Left forelimb (tissue), 1 donor: ENCODE data around the gene CDKN2AIPNL.
"Not testable (repeated sequence)": the region's sequence is repeated elsewhere in the genome, so short reads cannot be mapped to it uniquely, and the experiment has no call there.

Experiments
- DNase-seq: peaks from one replicate; pipeline ENCODE4 v3.0.0-alpha.2; 2018; ENCODE audit warnings: low spot score

Gene CDKN2AIPNL

DNA sequence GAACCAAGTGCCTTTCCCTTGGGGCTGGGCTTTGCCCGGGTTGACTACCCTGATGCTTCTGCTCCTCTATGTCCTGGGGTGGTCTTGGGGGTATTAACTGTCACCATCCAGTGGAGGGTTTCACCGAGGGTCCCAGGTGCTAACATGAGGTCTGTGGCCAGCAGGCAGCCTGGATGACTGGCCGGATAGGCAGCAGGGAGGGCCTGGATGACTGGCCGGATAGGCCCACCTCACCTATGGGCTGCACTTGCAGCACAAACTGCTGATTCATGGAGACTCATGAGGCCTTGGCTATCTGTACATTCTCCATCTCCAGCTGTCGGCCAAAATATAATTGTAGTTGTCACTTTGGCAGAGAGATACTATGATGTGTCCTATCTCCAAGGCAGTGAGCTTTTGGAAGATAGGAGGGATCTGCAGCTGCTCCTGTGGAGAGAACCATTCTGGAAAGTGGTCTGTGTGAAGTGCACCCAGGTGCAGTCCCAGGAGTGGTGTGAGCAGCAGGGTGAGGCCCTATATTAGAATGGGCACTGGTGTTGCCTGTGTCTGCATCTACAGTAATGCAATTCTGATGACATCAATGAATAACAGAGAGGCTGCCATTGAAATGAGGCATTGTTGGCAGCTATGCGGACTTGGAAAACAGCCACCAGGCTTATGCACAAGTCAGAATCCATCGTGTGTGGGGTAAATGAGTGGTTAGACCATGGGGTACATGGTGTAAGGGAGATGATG lies 26.3 kb upstream of the CDKN2AIPNL start:
- DNase-seq: no peak

DNA sequence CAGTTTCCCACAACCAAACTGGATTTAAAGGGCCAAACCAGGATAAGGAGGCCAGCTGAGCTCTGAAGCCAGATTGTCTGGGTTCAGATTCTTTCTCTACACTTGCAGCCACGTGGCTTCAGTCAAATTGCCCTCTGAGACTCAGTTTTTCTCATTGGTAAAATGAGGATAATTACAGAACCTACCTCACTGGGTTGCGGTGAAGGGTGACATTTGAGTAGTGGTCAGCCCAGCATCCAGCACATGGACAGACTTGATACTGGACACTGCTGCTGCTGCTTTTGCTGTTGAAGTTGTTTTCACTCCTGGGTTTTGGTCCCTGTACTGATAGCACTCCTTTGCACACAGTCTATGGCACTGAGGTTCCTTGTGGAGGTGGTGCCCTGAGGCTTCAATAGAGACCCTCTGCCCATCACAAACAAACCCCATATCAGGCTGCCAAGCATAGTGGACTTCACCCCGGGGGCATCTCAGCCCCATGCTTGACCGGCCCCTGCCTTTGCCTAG lies 25.7 kb upstream of the CDKN2AIPNL start:
- DNase-seq: no peak

DNA sequence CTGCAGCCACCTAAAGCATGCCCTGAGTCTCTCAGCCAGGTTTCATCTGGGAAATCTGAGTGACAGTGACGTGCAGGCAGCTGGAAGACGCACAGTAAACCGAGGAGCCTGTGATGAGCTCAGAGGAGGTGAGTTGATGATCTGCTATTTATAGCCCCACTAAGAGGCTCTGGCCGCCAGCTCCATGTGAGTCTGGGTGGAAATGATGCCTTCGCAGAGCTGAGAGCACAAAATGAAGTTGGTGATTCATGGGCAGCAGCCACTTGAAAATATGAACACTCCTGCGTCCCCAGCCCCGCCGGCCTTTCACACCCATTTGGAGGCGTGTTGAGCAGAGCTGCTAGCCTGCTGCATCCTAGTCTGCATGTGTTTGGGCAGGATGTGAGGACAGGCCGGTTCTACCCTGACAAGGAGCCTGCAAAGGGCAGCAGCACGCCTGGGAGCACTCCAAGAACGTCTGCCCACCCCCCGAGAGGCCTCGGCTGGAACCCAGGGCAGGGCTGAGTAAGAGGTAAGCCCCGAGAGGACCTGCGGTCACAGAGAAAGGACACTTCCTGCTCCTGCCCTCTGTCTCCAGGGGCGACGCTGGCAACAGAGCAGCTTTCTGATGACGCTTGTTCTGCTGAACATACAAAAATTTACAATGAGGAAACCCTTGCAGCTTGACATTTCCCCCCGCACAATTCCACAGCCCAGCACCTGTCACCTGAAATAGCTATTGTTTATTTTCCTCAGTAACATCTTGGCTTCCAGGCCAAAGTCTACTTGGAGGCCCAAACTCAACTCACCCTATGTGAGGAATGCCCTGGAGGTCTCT lies 25.1 kb upstream of the CDKN2AIPNL start:
- no peak for DNase-seq

DNA sequence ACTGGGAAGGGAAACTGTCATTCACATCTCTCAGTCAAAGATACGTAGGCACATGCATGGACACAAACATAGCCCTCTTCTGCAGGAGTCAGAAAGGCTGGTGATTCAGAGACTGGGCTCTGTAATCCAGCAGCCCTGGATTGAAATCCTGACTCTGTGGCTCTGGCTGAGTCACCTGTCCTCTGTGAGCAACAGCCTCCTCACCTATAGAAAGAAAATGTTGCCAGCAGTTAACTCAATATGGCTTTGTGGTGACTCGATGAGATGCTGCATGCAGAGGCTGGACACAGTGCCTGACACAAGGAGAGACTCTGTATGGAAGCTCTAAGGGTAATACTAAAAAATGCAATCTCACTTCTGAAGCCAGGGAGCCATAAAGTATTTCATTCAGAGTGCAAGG lies 23.9 kb upstream of the CDKN2AIPNL start:
- DNase-seq: no peak

DNA sequence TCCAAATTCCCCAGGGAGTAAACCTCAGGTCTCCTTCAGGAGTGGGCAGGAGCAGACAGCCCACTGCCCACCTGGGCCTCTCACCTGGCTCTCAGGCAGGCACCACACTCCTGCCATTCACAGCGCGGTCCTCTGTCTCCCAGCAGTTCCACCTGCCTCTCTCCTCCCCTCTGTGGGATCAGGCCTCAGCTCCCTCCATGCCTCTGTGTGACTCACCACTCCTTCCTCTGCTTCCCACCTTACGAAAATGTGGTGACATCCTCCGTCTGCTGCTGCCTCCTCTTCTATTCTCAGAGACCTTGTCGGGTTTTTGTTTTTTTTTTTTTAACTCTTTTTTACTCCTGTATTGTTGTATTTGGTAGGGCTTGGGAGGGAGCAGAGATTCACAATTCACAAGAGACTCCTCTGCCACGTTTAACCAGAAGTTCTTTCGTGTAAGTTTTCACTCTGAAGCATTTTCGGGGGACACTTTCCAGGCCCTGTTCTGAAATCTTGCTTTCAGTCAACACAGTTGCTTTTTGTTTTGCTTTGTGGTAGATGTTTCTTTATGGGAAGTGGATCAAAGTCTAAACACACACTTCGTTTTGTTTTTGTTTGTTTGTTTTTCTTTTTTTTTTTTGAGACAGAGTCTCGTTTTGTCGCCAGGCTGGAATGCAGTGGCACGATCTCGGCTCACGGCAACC lies 21.1 kb upstream of the CDKN2AIPNL start:
- no peak for DNase-seq

DNA sequence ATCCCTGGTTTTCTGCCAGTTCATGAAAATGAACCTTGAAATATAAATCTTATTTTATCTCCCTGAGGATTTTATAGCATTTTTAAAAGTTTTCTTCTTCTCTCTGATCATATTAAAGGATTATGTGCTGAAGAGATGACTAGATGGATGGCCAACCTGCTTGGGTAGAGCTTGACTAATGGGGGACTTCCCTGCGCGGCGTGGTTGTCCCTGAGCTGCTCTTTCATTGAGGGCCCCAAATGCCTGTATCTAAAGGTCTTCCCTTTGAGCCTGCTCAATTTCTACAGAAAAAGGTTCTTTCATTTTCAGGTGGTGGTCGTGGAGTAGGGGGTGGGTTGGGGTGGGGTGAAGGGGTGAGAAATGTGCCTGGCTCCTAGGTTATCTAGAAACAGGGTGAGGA lies 20.5 kb upstream of the CDKN2AIPNL start:
- no peak for DNase-seq

DNA sequence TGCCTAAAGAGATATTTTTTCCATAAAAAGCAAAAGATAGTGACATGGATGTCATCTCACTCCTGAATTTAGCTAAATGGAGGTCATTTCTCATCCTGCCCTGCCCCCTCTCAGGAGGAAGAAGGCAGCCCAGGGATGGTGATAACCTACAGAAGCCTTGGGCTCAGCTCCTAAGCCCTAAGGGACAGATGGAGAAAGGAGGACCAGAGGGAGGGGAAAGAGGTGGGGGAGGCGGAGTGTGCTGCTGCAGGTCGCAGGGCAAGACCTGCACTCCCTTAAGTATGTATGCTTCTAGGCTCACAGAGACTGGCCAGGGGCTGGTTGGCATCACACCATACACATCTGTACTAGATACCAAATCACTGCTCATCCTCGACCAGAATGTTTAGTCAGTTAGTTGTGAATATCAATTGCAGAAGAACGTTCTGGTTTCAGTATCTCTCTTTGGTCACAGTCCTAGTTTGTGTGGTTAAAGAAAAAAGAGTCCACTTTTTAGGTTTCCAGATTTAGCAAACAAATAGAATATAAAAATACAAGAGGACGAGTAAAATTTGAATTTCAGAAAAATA lies 18.4 kb upstream of the CDKN2AIPNL start:
- DNase-seq: no peak

DNA sequence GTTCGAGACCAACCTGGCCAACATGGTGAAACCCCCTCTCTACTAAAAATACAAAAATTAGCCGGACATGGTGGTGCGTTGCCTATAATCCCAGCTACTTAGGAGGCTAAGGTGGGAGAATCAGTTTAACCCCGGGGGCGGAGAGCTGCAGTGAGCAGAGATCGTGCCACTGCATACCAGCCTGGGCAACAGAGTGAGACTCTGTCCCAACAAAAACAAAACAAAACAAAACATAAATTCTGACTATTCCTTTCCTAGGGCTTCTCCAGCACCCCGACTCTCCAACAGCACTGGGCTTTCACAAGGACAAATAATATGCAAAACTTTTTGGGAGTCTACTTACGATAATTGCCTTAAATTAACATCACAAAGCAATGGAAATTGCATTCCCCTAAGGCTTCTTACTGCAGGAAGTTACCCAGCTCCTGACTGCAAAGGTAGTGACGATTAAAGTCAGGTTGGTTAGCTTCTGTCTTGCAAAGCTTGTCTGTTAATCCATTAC lies 15.9 kb upstream of the CDKN2AIPNL start:
- no peak for DNase-seq

DNA sequence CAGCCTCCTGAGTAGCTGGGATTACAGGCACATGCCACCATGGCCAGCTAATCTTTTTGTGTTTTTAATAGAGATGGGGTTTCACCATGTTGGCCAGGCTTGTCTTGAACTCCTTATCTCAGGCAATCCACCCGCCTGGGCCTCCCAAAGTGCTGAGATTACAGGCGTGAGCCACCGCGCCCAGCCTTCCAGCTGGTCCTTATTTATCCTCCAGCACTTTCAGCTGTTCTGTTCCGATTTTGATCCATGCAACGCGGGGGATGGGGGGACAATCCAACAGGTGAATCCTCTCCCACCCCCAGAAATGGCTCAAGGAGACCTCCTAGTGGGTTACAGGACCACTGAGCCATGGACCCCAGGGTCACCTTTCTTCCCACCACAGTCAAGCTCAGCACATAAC lies 14.7 kb upstream of the CDKN2AIPNL start:
- DNase-seq: no peak

DNA sequence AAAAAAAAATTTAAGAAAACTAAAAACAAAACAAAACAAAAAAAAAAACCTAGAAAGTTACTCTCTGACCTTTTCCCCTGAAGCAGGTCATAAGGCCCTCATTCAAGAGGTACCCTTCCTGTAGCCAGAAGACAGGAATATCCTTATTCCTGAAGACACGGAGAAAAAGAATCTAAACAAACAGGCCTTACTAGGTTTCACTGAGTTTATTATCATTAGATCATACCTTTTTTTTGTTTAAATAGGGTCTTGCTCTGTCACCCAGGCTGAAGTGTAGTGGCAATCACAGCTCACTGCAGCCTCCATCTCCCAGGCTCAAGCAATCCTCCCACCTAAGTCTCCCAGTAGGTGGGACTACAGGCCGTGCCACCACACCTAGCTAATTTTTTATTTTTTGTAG lies 11.7 kb upstream of the CDKN2AIPNL start:
- DNase-seq: no peak

DNA sequence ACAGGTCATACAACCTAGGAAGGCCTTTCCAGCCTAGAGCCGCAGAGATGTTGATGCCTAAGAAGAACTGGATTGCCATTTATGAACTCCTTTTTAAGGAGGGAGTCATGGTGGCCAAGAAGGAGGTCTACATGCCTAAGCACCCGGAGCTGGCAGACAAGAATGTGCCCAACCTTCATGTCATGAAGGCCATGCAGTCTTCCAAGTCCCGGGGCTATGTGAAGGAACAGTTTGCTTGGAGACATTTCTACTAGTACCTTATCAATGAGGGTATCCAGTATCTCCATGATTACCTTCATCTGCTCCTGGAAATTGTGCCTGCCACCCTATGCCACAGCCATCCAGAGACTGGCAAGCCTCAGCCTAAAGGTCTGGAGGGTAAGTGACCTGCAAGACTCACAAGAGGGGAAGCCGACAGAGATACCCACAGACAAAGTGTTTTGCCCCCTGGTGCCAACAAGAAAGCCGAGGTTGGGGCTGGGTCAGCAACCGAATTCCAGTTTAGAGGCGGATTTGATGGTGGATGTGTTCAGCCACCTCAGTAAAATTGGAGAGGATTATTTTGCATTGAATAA lies 11.2 kb upstream of the CDKN2AIPNL start:
- DNase-seq: no peak

DNA sequence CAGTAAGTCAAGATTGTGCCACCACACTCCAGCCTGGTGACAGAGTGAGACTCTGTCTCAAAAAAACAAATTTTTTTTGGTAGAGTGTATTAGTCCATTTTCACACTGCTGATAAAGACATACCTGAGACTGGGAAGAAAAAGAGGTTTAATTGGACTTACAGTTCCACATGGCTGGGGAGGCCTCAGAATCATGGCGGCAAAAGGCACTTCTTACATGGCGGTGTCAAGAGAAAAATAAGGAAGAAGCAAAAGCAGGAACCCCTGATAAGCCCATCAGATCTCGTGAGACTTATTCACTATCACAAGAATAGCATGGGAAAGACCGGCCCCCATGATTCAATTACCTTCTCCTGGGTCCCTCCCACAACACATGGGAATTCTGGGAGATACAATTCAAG lies 9.4 kb upstream of the CDKN2AIPNL start:
- DNase-seq: not testable (repeated sequence)

DNA sequence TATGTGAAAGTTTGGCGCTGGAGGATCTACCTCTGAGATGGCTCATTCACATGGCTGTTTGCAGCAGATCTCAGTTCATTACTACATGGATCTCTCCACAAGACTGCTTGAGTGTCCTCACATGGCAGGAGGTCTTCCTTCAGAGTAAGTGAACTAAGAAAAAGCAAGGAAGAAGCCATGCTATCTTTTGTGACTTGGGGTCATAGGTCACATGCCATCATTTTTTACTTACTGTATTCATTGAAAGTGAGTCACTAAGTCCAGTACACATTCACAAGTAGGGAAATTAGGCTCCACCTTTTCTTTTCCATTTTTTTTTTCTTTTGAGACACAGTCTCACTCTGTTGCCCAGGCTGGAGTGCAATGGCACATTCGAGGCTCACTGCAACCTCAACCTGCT lies 8.7 kb upstream of the CDKN2AIPNL start:
- no peak for DNase-seq

DNA sequence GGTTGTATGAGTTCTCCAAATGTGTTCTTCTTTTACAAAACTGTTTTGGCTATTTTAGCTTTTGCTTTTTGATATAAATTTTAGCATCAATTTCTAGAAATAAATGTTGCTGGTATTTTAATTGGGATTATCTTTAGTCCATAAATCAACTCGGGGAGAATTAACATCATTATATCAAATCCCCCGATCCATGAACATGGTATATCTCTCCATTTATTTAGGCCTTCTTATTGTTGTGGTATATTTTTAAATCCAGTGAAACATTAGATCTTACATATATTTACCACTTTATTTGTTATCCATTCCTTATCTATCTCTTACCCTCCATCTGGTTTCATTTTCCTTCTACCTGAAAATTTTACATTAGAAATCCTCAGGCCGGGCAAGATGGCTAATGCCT lies 7.3 kb upstream of the CDKN2AIPNL start:
- no peak for DNase-seq

DNA sequence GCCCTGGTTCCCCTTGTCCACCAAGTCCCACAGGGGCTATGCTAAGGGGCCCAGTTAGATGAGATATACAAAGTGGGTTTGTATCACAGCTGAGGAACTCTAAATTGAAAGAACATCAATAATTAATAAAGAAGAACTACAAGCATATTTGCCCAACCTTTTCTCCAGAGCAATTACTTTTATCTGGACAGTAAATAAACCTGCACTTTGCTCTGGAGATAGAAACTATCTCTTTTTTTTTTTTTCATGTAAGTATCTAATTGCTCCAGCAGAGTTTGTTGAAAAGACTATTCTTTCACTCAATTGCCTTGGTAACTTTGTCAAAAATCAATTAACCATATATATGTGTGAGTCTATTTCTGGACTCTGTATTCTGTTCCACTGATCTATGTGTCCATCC lies 6.0 kb upstream of the CDKN2AIPNL start:
- no peak for DNase-seq

DNA sequence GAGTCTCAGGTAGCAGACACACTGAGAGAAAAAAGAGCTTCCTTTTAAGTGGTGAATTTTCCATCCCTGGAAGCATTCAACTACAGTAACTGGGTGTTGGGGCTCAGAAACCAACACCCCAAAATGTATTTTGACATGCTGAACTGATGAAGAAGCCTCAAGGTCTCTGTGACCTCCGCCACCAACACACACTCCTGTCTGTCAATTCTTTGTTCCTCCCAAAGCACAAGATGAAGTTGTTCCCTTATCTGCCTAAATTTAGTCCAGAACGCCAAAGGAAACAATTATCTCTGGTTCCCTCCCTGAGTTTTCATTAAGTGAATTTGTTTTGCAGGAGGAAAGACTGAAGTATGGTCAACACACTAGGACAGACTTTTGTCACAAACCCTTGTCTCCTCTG lies 1.4 kb upstream of the CDKN2AIPNL start:
- DNase-seq: no peak

DNA sequence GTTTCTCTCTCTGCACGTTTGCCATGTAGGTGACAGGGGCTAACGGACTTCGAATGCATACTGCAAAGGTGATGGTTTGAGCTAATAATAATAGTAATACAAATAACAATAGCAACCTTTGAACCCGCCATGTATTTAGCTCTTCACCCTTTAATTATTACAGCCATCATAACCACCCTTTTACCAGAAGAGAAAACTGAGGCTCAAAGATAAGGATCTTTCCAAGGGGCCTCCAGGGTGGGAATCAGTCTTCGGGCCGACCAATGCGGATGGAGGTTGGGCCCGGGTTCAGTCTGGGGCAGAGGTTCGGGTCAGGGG lies 494 bp downstream of the CDKN2AIPNL start:
- no peak for DNase-seq

DNA sequence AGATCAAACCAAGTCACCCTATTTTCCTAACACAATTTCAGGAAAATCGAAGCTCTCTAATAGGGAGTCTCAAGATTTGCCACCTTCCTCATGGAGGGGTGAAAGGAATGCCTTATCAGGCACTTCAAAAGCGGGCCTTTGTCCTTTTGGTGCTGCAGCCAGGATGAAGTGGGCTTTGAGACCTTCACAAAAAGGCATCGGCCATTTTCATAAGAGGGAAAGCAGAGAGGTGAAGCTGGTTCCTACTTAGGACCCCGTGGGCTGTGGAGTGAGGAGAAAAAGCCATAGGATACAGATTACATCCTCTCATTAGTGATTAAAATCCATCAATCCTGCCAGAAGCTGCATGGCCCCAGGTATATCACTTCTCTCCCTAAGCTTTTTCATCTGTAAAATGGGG lies 859 bp downstream of the CDKN2AIPNL start:
- DNase-seq: no peak

DNA sequence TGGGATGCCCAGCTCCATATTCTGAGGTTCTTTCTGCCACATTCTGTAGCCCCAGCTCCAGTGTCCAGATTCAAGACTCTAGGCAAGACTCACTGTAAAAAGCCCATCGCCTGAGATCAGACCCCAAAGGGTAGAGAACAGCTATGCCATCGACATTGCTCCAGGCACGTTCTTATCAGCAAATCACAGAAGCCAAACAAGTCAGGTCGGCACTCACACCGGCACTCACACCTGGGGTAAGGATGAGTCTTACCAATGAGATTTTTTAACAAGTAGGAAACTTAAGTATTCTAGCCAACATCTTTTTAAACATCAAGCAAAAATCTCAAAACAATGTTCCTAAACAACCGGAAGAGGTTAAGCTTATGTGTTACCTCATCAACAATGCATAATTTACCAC lies 2.4 kb downstream of the CDKN2AIPNL start:
- DNase-seq: no peak

DNA sequence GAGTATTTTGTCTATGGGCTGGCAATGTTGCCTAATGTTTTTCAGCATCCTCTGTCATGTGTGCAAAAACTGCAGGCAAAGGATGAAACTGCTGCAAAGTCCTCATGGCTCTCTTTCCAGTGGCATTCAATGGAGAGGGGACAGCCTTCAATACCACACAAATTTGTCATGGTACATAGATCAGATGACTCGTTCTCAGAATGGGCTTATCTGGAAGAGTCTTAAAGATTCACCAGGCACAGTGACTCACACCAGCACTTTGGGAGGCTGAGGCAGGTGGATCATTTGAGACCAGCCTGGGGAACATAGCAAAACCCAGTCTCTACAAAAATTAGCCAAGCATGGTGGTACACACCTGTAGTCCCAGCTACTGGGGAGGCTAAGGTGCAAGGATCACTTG lies 5.3 kb downstream of the CDKN2AIPNL start:
- no peak for DNase-seq

DNA sequence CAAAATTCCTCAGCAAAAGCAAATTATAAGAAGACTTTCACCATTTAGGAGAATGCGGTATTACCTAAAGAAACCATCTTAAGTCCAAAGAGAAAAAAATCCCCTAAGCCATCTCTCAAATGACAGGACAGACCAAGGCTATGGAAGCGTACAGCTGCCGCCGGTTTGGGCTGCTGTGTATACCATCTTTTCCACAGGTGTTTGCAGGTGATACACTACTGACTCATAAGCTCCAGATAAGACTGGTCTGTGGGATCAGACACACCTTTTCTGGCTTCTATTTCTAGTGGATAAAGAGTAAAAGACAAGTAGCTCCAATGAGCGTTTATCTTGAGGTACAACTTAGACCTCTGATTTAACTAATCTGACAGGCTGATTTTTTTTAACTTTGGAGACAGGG lies 7.7 kb downstream of the CDKN2AIPNL start:
- no peak for DNase-seq

DNA sequence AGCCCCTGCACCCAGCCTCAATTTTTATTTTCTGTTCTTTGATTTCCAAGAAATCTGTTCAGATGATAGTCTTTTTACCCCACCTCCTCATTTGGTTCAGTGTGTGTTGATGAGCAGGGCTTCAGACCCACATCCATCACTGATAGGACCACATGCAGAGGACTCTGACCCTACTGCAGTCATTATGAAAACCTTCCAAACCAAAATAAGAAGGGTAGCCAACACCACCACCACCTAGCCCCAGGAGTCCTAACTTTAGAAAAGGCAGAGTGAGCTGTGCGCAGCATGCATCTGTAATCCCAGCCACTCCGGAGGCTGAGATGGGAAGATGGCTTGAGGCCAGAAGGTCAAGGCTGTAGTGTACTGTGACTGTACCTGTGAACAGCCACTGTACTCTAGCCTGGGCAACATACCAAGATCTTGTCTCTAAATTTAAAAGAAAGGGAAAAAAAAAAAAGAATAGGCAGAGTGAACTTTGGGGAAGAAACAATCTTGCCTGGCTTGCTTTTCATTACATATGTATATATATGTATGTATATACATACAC lies 13.0 kb downstream of the CDKN2AIPNL start:
- DNase-seq: no peak
